ENCODE results near the gene EHMT1.

DNA sequence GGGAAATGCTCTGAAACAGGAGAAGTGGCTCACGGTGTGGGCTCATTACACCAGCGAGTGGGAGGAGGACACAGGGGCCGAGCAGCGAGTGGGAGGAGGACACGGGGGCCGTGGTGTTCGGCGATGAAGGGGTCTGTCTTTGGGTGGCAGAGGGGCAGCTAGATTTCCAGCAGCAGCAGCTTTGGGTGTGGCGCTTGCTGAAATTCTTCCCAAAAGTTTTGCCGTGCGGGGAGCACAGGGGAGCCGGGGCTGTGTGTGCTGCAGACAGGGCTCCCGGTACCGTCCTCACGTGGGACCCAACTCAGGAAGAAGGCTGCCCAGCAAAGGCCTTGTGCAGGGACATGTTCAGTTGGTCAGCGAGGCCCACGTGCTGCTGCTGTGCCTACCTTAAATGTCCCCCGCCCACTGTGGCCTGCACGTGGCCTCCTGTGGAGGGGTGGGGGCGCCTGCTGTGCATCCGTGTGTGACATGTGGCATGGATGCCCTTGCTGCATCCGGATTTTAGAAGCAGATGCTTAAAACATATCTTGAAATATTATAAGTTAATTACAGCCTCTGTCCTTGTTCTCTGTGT lies 134.5 kb downstream of the EHMT1 start:
- TF ChIP-seq, protein P1, sequence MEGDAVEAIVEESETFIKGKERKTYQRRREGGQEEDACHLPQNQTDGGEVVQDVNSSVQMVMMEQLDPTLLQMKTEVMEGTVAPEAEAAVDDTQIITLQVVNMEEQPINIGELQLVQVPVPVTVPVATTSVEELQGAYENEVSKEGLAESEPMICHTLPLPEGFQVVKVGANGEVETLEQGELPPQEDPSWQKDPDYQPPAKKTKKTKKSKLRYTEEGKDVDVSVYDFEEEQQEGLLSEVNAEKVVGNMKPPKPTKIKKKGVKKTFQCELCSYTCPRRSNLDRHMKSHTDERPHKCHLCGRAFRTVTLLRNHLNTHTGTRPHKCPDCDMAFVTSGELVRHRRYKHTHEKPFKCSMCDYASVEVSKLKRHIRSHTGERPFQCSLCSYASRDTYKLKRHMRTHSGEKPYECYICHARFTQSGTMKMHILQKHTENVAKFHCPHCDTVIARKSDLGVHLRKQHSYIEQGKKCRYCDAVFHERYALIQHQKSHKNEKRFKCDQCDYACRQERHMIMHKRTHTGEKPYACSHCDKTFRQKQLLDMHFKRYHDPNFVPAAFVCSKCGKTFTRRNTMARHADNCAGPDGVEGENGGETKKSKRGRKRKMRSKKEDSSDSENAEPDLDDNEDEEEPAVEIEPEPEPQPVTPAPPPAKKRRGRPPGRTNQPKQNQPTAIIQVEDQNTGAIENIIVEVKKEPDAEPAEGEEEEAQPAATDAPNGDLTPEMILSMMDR (IDR thresholded peaks at IDR 0.05): no peak
- no peak for TF ChIP-seq EZH2 (IDR thresholded peaks at IDR 0.05; ENCODE audit: borderline replicate concordance, insufficient read depth, low read depth, low read length, poor library complexity, severe bottlenecking)
